ENCODE measurements around the gene GADD45B.

Gene GADD45B, protein sequence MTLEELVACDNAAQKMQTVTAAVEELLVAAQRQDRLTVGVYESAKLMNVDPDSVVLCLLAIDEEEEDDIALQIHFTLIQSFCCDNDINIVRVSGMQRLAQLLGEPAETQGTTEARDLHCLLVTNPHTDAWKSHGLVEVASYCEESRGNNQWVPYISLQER

DNA sequence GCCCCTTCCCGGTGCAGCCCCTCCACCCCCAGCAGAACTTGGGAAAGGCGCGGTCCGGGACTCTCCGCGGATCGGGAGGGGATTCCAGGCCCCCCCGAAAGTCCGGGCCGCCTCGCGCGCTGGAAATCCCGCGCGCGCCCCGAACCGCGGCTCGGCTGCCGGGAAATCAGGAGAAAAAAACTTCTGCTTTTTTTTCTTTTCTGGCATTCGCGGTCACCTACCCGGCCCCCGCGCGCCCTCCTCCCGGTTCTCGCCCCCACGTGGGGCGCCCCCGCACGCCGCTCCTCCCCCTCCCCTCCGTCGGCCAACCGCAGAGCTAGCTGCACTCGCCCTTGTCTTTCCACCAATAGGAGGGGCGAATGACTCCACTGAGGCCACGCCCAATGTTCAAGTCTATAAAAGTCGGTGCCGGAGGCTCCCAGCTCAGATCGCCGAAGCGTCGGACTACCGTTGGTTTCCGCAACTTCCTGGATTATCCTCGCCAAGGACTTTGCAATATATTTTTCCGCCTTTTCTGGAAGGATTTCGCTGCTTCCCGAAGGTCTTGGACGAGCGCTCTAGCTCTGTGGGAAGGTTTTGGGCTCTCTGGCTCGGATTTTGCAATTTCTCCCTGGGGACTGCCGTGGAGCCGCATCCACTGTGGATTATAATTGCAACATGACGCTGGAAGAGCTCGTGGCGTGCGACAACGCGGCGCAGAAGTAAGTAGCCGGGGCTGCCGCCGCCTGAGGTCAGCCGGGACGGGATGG is at the start of gene GADD45B:
TSS of gene GADD45B (plus strand) at position 426 of the 749 bp plus-strand sequence. CDS start at position 658, 232 bp downstream.
- peak; percentile 96 for DNase-seq (ENCODE audit: low read depth)

DNA sequence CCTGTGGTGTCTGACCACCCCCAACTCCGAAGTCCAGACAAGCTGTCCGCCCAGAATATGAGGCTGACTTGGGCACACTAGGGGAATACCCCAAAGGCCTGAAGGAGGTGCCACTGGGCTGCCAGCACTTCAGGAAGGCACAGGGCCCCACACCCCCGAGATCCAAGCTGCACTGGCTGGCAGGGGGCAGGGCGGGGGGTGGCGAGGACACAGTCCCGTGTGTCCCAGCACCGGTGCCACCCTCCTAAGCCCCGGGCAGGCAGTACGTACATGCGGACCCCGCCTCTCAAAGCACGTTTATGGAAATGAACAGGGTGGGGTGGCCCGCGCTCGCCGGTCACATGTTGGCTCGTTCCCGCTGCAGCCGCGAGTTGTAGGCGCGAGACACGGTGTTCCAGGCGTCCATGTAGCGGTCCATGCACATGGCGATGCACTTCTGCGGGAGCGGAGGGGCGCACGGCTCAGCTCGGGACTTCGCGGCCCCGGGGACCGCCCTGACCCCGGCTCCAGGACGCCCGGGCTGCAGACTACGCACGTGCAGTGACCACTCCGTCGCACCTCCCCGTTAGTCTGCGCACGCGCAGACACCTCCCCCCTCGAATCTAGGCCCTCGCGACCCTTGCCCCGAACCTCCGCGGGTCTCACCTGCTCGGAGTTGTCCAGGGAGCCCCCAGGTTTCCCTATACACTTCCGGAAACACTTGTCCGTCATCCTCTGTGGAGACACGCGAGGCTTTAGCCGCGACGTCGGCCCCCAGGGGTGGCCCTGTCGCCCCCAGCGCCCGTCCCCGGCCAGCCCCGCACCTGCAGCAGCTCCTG is 49.1 kb upstream of the GADD45B start:
- peak; percentile 10 for DNase-seq (ENCODE audit: low read depth)

DNA sequence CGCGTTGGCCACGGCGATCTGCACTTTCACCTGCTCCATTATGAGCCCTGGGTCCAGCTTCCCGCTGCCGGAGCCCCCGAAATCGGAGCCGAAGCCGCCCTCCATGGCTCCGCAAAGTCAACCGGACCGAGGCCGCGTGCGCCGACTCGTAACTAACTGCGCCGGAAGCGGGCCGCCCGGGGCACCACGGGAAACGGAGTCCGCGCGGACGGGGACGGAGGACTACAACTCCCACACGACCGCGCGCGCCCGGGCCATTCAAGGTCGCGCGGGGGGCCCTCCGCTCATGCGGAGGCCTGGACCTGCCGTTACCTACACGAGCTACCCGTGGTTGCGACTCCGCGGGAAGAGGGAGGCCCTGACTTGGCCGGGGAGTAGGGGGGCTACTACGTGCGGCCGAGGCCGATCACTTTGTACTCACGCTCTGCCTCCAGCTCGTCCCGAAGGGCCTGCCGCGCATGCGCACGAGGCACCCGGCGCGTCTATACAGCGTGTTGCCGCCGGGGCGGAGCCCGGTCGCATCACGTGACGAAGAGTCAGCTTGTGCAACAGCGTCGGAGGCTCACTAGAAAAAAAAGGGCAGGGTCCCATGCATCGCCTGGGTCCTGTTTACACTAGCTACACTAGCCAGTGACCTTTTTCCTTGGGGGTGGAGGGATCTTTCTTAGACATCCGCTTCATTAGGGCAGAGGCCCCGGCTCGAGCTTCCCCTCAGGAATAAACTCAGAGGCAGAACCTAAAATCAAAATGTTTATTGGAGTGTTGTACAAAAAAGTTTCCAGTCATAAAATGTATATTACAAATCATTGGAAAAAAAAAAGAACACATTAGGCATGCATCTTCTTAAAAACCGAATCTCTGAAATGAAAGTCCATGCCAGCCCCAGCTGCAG is 48.3 kb upstream of the GADD45B start, which contains the start of gene TIMM13:
TSS of gene TIMM13 (minus strand) at position 158 of the 892 bp plus-strand sequence. CDS start at position 105, 53 bp downstream.
- DNase-seq (ENCODE audit: low read depth) = peak; percentile 95

DNA sequence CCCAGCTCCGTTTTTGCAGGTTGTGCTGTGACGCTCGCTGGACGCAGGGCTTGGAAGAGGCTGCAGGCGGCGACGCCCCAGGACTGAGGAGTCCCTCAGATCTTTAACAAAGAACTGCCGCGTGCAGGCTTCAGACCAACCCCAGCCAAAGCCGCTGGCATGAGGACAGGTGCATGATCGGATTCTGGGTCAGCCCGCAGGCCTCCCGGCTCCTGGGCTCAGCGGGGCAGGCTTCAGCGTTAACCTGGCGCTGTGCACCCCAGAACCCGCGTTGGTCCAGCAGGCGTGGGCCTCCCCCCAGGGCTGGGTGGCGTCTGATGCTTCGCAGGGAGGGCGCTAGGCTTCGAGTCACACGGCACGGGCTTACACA is 47.6 kb upstream of the GADD45B start:
- no peak for DNase-seq (ENCODE audit: low read depth)

DNA sequence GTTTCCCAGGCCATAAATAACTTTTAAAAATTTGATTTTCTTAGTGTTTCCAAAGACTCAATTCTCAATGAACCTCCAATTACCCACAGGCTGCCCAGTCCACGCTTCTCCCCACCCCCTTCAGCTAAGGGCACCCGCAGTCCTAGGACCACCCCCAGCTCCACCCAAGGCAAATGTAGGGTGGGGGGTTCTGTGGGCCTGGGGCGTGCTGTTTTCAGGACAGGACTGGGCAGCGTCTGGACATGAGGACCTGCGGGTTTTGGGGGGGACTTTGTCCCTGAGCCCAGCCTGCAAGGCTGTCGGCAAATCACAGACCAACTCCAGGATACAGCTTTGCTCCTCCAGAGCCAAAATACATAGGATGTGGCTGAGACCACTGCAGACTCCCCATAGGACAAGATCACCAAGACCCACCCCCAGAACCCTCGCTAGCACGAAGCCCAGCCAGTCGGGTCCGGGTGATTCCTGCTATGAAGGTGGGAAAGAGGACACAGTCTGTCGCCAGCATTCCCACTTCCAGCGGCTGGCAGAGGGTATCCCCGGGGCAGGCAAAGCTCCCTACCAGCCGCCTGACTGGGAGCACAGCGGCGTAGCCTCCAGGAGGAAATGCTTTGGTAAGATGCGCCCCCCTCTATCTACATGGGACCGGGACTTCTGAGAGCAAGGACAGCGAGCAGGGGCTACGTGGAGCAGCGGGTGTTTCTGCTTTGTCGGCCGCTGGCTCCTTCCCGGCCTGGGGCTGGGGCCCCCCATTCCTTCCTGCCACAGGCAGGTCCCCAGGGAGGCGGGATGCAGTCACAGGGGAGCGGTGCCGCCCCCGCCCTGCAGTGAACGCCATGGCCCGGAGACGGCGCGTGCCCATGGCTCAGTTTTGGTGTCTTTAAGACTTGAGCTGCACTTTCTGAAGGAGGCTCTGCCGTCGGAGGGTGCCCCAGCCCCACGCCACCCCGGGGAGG is 46.9 kb upstream of the GADD45B start:
- no peak for DNase-seq (ENCODE audit: low read depth)

DNA sequence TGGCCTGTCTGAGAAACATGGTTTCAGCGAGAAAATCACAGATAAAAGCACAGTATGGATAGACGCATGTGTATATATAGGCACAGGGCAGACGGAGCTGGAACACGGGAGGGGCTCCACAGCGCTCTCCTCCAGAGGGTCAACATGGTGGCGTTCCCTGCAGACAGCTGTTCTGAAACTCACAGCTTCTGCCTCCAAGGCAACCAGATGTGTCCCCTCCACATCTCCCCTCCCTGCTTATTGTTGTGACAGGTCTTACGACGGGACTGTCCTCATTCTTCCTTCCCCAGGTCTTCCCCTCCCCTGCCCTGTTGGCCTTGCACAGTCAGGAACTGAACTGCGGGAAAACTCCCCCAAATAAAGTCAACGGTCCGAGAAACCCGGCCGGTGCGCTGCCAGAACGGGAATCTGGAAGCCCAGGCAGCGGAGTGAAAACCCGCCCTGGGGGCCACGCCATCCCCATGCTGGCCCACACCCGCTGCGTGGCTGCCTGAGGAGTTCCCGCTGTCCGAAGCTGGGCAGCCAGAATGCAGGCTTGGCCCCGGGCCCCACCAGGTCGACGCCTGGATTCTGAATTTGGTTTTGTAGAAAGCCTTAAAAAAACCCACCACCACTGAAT is 45.9 kb upstream of the GADD45B start:
- no peak for DNase-seq (ENCODE audit: low read depth)

DNA sequence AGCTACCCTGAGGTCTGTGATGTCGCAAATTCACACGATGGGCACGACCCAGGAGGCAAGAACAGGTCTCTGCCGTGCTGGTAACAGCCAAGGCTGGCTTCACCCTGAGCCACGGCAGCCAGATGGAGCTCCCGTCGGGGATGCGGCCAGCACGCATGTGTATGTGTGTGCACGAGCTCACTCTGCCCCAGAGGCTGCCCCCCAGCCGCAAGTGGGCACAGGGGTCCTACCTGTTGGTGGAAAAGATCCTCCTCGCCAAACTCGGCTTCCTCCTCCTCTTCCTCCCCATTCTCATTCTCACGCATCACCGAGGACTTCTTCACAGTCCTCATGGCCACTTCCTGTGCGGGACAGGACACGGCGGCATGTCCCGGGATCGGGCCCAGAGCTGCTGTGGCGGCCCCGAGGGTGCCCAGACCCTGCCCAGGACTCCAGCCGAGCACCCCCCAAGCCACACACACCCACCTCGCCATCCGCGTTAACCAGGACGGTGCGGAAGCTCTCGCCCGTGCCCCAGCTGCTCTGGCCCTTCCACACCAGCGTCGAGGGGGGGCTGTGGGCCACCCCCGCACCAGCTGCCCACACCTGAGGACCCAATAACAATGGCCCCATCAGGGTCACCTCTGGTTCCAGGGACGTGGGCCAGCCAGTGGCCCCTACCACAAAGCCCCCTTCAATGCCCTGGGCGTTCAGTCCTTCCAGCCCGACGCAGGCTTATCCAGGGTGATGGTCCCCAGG is 44.4 kb upstream of the GADD45B start:
- no peak for DNase-seq (ENCODE audit: low read depth)

DNA sequence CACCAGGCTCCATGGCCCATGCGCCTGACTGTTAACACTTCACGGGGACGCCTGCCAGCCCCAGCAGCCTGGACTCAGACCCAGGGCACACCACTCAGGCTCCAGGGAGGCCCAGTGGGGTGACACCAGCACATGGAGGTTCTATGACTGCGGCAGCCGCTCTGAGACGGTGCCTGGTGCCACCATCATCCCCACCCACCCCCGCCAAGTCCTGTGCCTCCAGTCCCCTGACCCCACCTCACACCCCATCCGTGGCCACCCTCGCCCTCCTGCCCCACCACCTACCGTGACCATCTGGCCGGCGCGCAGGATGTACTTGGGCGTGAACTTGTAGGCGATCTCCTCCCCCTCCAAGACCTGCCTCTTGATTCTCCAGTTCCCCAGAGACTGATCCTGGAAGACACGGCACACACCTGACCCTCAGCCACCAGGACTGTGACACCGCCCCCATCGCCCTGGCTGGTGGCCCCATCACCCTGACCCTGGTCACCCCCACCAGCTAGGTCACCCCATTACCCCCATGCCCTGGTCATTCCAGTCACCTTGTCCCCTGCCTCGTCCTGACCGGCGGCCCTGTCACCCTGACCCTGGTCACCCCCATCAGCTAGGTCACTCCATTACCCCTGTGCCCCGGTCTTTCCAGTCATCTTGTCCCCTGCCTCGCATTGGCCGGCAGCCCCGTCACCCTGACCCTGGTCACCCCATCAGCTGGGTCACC is 43.6 kb upstream of the GADD45B start:
- no peak for DNase-seq (ENCODE audit: low read depth)

DNA sequence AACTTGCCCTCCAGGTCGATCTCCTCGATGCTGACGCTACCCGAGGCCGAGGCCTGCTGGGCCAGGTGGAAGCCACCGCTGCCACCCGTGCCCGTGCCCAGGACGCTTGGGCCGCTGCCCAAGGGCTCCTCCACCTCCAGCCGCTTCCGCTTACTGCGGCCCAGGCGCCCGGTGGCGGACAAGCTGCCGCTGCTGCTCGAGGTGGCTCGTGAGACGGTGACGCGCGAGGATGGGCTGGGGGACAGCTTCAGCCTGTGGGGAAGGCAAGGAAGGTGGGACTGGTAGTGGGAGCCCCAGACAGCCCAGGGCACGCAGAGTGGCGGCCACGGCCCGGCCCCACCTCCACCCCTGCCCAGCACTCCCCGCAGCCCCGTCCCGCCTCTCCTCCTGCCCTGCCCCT is 42.1 kb upstream of the GADD45B start:
- no peak for DNase-seq (ENCODE audit: low read depth)

DNA sequence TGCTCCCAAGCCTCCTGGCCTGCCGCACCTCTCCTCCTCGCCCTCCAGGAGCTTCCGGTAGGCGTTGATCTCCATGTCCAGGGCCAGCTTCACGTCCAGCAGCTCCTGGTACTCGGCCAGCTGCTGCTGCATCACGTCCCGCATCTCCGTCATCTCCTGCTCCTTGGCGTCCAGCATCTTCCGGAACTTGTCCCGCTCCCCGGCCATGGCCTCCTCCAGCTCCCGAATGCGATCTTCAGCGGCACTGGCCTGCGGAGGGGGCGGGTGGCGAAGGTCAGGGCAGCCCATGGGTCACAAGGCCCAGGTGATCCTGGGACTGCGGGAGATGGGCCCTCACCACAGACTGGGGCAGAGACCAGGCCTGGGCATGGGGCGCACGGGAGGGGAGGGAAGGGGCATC is 41.7 kb upstream of the GADD45B start:
- no peak for DNase-seq (ENCODE audit: low read depth)

DNA sequence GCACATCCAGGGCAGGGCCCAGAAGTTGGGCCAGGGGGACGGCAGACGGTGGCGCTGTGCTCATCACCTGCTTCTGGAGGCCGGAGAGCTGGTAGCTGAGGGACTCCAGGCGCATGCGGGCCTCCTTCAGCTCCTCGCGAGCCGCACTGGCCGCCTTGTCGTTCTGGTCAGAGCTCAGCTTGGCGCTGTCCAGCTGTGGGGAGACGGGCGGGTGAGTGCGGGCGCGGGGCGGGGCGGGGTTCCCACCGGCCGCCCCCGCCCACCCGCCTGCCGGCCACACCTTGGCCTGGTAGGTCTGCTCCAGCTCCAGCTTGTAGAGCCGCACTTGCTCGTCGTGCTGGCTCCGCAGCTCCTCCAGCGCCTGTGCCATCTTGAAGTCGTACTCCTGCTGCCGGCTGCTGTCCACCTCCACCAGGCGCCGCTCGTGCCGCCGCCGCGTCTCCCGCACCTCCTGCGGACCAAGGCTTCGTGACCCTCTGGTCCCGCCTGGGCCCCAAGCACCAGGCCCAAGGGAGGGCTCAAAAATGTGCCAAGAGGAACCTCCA is 41.1 kb upstream of the GADD45B start:
- DNase-seq (ENCODE audit: low read depth) = no peak

DNA sequence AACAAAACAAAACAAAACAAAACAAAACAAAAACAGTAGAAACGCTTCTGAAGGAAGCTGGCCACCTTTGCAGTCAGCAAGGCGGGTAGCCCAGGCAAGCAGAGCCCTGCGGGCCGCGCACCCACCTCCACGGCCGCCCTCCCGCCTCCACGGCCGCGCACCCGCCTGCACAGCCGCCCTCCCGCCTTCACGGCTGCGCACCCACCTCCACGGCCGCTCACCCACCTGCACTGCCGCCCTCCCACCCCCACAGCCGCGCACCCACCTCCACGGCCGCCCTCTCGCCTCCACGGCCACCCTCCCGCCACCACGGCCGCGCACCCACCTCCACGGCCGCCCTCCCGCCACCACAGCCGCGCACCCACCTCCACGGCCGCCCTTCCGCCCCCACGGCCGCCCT is 39.5 kb upstream of the GADD45B start:
- DNase-seq (ENCODE audit: low read depth) = no peak

DNA sequence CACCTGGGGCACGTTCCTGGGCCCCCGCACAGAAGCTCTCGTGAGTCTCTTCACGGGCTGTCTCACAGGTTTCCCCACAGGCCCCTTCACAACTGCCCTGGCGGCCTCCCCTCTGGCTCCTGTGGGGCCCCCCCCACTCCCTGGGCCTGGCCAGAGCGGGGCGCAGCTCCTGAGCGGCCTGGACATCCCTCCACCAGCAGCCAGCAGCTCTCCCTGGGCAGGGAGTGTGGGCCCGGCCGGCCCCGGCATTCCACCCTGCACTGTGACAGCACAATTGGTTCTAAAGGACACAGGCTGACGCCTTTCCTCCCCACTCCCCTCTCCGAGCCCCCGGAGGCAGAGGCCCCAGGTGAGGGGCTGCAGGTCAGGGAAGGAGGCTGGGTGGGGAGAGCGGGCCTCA is 39.0 kb upstream of the GADD45B start:
- DNase-seq (ENCODE audit: low read depth) = no peak

DNA sequence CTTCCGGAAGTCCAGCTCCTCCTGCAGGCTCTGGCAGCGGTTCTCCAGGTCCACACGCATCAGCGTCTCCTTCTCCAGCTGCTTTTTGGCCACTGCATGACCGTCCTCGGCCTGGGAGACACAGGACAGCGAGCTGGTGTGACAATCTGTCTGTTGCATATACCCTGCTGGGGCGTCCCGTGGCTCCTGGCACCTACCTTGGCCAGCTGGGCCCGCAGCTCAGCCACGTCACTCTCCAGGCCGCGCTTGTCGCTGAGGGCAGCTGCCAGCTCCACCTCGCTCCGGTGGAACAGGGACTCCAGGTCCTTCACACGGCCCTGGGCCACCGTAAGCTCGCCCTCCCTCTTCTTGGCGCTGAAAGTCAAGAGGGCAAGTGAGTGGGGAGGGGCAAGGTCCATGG is 37.7 kb upstream of the GADD45B start:
- DNase-seq (ENCODE audit: low read depth) = no peak

DNA sequence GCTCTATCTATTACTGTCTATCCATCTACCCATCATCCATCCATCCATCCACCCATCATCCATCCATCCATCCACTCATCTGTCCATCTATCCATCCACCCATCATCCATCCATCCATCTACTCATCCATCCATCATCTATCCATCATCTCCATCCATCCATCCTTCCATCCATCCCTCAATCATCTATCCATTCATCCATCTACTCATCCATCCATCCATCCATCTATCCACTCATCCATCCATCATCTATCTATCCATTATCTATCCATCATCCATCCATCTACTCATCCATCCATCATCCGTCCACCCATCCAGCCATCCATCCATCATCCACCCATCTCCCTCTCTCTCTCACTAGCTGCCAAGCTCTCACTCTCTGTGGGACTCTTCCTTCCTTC is 35.4 kb upstream of the GADD45B start:
- no peak for DNase-seq (ENCODE audit: low read depth)

DNA sequence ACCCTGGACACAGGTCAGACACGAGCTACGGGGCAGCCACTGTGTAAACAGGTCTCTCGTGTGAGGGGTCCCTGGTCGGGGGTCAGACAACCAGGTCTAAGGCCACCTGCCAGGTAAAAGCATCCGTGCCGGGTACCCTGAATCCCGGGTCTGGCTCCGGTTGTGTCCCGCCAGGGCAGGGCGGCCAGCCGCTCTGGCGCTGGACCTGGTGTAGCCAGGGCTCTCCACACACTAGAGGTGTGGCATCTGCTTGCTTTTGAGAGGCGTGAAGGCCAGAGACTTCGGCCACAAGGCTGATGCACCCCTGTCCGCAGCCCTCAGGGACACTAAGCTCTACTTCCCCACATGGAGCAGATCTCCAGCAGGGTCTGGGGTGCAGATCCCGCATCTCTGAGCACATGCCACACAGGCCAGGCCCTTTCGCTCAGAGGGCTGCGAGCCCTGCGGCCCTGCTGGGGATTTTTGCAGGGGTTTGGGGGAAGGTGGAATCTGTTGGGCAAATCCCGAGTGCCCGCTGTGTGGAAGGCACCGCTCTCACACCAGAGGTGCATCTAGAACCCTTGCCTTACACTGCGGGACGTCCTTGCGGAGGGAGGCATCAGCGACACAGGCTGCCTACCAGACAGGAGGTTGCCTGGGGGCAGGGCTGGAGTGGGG is 34.7 kb upstream of the GADD45B start:
- no peak for DNase-seq (ENCODE audit: low read depth)

DNA sequence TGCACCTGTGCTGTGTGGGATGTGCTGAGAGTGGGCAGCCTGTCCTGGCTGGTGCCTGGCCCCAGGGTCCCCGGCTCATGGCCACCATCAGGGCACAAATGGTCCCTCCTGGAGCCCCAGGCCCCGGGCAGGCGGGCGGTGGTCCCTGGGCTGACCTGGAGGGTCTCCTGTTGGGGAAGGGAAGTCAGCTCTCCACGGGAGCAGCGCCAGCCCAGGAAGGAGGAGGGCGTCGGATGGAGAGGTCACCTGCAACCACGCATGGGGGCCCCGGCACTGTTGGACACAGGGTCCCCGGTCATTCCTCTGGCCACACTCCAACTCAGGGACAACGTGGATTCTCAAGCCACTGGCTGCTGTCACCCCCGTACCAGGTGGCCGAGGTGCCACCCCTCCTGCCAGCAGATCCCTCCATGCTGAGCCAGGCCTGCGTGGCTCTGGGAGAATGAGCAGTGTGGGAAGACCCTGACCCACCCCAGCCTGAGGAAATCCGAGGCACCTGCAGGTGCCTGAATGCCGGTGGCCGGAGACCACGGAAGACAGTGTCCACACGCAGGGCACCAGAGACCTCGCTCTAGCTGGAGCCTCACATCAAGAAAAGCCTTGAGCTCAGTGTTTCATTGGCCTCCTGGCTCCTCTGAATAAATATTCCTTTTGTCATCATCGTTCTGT is 32.7 kb upstream of the GADD45B start:
- DNase-seq (ENCODE audit: low read depth) = no peak

DNA sequence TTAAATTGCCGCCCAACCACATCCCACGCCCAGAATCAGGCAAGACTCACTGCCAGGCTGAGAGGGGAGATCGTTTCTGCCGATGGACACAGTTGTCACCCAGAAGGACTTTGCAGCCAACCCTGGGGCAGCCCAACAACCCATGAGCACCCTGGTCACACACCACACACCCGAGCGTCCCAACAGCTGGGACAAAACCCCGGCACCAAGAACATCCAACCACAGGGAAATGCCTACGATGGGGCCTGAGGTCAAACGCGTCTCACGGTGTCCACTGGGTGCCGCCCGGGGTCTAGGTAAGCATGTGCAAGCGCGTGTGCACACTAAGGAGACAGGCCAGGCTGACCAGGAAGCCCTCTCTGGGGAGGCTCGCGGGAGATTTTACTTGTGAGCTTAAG is 32.1 kb upstream of the GADD45B start:
- DNase-seq (ENCODE audit: low read depth) = no peak
